NCI-H2171 (cell line): ENCODE data around the gene FBXW12.

Source experiments
- DNase-seq: peaks from one replicate; lab custom pipeline; 2025; lab: John Stamatoyannopoulos, UW

FBXW12 gene

GRCh38 chr3:48423241-48423882 lies 51.3 kb downstream of the FBXW12 start:
- DNase-seq, result no peak

GRCh38 chr3:48423883-48424695 lies 52.1 kb downstream of the FBXW12 start:
- no peak for DNase-seq

- no peak for DNase-seq
Measured at GRCh38 chr3:48425281-48425812, 53.3 kb downstream of the FBXW12 start.

DNA sequence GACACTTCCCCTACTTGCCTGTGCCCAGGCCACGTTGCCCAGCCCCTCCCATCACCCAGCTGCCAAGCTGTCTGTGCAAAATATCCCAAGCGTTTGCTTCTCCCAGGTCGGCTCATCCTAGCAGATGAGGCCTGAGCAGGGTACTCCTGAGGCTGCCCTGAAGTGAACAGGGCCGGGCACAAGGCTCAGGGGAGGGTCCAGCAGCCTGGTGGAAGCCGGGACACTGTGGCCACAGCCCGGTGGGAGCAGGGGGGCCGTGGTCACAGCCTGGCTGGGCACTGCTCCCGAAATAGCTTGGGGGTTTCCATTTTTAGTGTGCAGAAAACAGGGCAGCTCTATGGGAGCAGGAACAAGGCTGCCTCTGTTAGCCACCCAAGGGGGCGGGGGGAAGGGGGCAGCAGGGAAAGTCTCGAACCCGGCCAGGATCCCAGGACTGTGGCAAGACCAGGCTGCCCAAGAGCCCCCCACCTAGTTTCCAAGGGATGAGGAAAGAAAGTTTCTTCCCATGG lies 54.4 kb downstream of the FBXW12 start:
- no peak for DNase-seq

DNA sequence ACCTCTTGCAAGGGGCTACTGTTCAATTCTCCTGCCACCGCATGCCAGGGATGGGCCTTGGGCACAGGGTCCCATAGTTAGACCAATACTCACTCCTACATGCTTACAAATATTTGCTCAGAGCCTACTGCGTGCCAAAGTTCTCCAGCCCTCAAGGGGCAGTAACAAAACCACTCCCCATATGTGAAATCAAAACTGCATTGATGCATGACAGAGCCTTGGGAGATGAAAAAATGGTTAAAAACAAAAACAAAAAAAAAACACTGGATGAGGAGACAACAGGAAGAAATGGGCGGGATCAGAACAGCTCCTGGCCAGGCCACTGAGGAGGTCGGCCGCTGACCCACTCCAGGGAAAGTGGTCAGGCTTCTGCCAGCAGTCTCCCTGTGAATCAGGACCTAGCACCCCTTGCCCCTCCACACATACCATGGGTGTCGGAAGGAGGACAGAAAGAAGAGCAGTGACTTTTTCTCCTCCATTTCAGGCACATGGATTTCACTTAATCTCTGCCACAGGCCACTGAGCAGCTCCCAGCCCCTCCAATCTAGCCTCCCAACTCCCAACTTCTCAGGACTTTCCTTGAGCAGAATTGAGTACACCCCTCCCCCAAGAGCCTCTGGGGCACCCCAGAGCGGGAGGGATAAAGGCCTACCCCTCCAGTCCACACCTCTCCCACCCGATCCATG lies 55.1 kb downstream of the FBXW12 start:
- no peak for DNase-seq

DNA sequence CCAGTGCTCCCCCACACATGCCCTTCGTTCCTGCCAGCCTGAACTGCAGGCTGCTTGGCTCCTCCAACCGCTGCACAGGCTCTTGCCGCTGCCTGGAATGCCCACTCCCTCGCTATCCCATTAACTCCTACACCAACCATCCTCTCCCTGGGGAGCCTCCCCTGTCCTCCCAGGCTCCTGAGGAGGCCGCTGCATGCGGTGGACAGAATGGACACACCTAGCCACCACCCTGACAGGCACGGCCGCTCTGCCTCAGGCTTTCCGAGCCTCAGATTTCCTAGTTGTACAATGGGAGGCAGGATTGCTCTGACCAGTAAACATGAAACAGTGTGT lies 55.6 kb downstream of the FBXW12 start:
- DNase-seq, result no peak

- no peak for DNase-seq
Measured at GRCh38 chr3:48428088-48428571, 56.1 kb downstream of the FBXW12 start.

DNA sequence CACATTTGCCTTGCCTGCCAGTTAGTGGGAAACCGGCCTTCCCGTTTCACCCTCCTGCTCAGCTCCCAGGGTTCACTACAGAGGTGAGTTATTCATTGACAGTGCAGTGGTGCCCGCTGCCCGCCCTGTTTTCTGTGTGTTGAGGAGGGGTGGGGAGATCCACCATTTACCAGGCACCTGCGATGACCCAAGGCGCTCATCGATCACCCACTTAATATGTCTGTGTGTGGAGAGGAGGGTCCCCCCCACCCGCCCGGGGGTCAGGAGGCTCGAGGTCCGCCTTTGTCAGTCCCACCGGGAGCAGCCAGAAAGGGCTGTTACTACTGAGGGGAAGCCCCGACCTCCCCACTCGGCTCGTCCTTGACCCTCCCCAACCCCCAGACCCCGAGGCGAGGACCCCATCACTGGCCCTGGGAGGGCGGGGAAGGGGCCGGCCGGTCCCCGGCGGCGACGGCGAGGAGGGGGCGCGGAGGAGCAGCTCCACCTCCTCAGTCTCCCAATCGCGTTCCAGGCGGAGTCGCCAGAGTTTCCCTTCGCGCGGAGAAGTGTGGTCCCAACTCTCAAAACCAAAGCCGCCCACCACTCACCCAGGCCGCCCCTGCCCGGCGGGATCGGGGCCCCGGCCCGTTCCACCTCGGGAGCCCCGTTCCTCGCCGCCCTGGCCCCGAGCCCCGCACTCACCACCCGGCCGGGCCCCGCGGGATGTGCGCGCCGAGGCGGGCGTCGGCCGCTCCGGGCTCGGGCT lies 56.7 kb downstream of the FBXW12 start:
- DNase-seq, result peak; percentile 3

- DNase-seq, result peak; percentile 50
Measured at GRCh38 chr3:48429317-48429959, 57.4 kb downstream of the FBXW12 start.

DNA sequence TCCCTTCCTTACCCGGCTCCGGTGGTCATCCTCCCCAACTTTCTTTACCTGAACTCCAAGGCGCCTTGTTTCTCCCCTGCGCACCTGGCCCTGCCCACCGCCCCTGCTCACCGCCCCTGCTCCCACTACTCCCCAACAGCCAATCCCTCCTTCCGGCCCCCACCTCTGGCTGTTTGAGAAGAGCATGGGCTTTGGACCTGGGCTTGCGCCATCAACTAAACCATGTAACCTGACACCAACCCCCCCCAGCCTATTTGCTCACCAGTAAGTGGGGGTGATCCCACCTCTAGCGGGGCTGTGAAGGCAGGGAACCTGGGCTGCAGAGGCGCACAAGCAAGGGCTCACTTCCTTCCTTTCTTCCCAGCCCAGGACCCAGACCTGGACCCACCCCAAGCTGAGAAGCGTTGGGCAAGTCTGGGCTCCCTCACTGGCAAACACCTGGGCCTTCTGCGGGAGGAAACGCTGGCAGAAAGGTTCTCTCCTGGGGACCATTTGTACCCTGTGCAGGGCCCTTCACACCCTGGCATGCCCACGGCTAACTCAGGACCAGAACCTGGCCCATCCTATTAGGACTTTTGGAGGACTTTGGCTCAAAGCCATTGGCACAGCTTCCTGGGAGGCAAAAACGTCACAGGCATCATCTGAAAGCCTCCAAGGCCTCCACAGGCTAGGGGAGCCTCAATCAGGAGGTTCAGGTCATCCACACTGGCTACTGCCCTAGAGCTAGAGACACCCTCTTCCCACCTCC lies 58.1 kb downstream of the FBXW12 start, which contains the start of gene PLXNB1:
PLXNB1 (minus strand) TSS at position 127 of the 748 bp plus-strand sequence. CDS start 5,475 bp downstream, outside the sequence.
- peak; percentile 66 for DNase-seq

DNA sequence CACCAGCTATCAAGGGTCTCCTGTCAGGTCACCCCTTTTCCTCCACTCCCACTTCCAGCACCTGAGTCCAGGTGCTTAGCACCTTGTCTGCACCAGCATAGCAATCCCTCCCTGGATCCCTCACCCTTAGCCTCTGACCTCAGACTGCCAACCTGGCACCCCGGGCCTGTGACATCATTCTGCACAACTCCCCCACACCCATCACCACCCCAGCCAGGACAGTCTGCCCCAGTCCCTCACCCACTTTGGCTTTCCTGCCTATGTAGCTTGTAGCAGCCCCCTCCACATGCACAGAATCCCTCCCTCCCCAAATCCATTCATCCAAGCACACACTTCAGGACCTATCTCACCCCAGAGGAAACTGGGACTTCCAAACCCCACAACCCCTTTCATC lies 58.7 kb downstream of the FBXW12 start:
- DNase-seq, result no peak

GRCh38 chr3:48431224-48432029 lies 59.4 kb downstream of the FBXW12 start:
- DNase-seq, result no peak

DNA sequence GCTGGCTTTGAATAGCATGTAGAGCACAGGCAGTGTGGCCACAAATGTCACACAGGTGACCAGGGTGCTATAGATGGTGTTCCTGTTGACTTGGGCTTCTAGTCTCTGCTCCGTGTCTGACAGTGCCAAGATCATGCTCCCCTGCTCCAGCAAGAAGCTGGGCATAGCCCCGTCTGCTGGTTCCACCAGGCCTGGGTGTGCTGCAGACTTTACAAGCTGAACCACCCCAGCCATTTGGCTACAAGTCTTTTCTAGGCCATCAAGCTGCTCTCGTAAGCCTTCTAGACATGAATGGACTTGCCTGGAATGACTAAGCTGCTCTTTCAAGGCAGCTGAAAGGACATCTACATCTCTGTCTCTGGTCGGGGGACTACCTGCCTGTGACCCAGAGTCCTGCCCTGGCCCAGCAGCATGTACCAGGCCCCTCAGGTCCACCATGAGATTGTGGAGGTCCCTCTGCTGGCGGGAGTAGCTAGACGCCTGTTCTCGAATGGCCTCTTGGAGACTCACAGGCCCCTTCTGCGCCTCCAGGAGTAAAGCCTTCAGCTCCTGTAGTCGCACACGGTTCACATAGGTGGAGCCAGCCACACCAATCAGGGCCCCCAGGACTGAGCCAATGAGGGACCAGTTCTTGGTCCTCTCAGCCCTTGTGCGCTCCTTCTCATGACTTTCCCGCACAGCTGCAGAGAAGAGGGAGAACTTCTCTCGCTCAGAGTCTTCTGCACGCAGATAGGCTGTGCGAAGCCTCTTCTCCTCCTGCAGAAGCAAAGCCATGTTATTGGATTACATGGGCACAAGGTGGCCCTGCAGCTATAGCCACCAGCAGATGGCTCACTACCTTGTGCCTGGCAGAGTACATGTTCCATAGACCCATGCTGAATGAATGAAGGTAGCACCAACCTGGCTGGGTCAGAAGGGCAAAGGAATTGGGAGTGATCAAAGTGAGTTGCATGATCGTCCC lies 60.7 kb downstream of the FBXW12 start:
- no peak for DNase-seq

DNA sequence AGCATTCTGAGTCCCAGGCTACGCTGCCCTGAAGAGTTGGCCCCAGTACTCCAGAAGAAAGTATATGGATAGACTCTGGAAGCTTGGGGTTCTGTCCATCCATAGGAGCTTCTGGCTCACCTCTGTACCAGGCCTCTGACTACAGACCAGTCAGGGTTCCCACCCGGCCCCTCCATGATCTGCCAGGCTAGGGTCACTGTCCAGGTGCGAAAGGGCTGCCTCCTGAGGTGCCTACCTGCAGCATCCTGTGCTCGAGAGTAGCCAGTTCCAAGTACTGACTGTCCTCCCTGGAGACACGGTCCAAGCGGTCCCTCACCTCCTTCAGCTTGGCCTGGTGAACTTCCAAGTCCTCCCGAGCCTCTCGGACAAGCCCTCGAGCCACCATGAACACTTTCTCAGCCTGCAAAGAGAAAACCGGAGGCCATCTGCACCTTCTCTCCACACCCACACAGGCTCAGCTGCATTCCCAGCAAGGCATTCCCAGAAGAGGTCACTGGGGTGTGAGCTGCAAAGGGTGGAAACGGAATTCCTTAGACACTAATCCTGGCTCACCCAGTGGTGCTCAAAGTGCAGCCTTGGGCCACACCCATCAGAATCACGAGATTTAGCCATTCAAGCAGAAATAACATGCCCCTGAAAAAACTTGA lies 61.6 kb downstream of the FBXW12 start:
- DNase-seq, result no peak

DNA sequence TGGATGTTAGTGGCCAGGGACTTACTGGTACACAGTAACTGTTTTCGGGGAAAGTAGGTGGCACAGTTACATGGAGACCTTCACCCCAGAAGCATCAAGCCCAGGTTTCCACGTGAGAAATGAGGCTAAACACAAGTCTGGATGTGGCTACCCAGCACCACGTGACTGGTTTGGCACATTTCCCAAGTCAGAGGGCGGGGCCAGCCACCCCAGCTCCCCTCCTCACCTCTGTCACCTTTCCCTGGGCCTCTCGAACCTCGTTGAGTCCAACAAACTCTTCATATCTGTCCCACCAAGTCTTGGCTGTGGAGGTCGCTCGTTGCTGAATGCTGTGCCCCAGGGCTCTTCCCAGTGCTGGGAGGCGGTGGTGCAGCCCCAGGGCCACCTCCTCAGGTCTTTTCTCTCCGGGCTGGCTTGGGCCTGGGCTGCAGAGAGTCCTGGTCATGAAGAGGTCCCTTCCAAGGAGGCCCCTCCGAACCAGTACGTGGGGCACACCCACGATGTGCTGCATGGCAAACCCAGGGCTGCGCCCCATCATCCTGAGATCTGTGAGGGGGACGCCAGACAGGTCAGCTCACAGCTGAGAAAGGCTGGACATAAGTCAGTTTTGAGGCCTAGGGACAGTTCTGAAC lies 62.7 kb downstream of the FBXW12 start:
- DNase-seq, result no peak

- DNase-seq, result no peak
Measured at GRCh38 chr3:48435223-48435595, 63.2 kb downstream of the FBXW12 start.

- DNase-seq, result peak; percentile 48
Measured at GRCh38 chr3:48435774-48436476, 63.9 kb downstream of the FBXW12 start.
